NCI-H460 (cell line): ENCODE results near the gene PRSS22. TPM values are rescaled to one million over a fixed set of nuclear protein-coding genes. Genes with fewer than 3 reads are reported as not detected.

ENCODE experiments used
- DNase-seq: peaks from one replicate; pipeline ENCODE4 v3.0.0-alpha.2; 2016; ENCODE audit warnings: low read depth; ENCODE audit errors: extremely low read depth
- total RNA-seq: library from RNA; depleted of rRNA; stranded (reverse); fragments of >200 nt; shearing (Covaris generic); gene quantifications from 2 replicates; pipeline ENCODE4 v1.2.3, GENCODE V29; 2014

The PRSS22 gene
- total RNA-seq, 1 experiment from 2014 or later: not detected

GRCh38 chr16:2829501-2830354 is 28.2 kb downstream of the PRSS22 start, which contains the start of gene ZG16B:
TSS of gene ZG16B (plus strand) at chr16:2830303. CDS start at chr16:2830442, 139 bp downstream.
- peak; percentile 37 for DNase-seq

DNA sequence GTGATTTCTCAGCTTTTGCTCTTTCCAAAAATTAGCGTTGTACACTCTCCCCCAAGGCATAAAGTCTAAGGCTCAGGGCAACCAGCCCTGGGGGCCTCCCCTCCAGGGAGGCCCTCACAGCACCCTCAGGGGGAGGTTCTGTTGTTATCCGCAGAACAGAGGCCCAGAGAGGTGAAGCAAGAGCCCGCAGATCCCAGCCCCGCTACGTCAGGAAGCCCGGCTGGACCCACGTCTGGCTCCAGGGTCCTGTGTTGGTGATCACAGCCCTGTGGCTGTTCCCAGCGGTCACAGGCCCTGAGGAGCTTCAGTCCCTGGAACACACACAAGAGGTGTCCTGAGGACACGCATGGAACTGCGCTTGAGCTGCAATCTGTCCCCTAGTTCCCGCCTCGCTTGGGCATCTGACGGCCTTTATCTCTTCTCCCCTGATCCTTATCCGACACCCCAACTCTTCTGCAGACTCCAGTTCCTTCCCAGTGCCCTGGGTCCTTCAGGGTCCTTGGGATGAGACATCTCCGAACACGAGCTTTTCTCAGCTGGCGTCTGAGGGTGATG is 29.0 kb downstream of the PRSS22 start:
- no peak for DNase-seq

DNA sequence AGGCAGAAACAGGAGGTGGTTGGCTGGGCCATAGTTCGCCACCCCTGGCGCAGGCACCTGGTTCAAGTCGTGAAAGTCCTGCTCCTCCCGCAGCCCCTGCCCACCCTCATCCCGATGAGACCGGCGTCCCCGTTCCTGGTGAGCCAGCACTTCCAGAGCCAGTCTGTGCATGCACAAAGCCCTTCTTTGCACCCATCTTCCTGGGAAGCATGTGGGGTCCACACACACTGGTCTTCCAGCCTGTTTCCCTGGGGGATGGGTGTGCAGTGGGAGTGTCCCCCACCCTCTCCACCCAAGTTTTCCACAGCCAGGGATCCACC is 29.5 kb downstream of the PRSS22 start:
- no peak for DNase-seq

DNA sequence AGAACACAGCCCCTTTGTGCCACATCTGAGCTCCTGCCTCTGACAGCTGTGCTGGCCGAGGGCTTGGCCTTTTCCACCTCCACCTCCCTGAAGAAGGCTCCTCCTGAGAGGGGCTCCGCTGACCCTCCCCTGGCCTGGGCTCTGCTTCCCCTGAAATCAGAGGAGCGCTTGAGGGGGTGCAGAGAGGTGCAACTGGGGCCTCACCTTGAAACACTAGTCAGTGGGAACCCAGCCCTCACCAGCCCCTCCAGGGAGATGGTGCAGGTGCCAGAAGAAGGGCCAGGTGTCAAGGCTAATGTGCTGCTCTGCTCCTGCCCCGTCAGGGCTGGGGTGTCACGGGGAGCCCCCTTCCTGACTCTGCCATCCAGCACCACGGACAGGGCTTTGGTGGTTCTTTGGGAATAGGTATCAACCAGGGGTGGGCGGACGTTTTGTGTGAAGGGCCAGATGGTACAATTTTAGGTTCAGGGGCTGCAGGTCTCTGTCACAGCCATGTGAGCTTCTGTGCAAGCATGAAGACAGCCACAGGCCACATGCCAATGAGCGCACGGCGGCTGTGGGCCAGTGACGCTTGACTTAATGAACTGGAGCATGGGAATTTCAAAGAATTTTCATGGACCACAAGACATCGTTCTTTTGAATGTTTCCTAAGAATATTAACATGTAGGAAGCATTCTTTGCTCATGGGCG is 30.0 kb downstream of the PRSS22 start:
- no peak for DNase-seq

DNA sequence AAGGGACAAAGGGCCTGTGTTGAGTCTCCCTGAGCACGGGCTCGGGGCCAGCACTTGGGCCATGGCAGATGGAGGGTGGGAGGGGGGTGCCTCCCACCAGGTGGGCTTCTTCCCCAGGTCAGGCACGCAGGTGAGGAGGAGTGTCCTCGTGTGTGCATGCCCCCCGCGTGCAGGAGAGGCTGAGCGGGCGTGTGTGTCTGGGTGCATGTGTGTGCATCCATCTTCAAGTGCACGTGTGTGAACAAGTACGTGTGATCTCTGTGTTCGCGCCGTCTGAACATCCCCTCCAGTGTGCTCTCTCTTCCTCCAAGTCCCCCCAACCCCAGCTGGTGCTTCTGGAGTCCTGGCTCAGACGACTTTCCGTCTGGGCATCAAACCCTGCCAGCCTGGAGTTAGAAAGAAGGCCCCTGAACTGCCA is 30.6 kb downstream of the PRSS22 start:
- no peak for DNase-seq

- DNase-seq: no peak
Measured at GRCh38 chr16:2826591-2827373, 31.2 kb downstream of the PRSS22 start.

DNA sequence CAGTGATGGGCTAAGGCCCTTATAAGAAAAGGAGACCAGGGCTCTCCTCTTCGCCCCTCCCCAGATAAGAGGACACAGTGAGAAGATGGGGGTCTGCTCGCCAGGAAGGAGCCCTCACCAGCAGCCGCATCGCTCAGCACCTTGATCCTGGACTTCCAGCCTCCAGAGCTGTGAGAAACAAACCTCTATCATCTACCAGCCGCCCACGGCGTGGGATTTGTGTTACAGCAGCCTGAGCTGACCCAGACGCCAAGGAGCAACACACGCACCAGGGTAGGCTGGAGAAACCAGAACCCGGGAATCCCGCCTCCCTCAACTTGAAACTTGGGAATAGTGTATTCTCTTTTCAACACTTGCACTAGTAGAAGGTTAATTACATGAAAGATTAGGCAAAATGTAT is 32.1 kb downstream of the PRSS22 start:
- no peak for DNase-seq

GRCh38 chr16:2825049-2825742 is 32.8 kb downstream of the PRSS22 start:
- no peak for DNase-seq

DNA sequence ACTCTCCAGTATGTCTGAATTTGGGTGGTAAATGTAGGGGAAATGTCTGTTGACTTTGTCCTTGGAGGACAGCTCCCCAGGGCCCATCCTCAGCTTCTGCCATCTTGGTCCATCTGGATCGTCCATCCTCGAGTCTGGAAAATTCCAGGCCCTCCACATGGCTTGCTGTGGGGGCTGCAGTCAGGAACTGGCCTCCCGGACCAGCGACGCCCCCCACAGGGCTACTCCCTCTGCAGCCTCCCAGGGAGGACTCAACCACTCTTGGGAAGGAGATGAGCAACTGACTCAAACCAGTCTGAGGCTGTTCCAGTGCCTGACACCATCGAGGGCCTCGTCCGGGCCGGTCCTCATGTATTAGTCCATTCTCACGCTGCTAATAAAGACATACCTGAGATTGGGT is 33.3 kb downstream of the PRSS22 start:
- DNase-seq: no peak

DNA sequence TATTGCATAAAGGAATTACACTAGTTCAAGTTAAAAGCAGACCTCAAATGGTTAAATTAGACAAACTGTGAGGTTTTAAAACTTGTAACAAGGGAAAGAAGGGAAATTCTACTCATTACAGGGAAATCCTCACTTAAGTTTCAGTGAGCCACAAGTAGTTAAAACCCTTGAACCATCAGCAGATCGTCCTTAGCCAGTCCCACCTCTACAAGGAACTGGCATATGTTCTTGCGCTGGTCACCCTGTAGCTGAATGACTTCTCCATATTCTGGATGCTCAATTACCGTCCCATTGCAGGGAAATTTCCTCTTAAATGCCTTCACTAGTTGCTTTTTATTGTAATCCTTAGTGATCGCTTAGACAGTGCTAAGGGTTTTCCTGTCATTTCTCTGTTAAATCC is 35.5 kb downstream of the PRSS22 start:
- DNase-seq: no peak

DNA sequence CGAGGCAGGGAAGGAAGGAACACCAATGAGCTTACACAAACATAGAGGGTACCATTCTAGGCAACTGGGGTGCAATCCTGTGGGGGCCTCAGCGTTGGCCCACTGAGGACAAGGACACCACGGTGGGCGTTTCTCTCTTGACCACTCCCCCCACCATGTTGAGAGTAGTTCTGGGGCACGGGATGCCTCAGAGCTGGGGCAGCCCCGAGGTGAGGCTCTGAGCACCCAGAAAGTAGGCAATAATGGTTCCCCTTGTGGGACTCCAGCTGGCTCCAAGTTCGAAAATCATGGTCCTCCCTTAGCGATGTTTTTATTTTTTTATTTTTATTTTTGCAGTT is 35.8 kb downstream of the PRSS22 start:
- no peak for DNase-seq

DNA sequence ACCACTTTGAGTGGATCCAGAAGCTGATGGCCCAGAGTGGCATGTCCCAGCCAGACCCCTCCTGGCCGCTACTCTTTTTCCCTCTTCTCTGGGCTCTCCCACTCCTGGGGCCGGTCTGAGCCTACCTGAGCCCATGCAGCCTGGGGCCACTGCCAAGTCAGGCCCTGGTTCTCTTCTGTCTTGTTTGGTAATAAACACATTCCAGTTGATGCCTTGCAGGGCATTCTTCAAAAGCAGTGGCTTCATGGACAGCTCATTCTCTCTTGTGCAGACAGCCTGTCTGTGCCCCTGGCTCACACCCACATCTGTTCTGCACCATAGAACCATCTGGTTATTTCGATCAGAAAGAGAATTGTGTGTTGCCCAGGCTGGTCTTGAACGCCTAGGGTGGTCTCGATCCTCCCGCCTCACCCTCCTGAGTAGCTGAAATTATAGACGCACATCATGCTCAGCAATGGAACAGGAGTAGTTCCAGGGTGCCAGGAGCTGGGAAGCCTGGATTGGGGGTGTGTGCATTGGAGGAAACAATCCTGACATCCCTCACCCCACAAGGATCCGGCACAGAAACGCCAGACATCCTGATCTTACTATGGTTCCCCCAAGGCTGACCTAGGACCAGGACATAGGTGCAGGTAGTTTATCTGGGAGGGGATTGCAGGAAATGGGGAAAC is 36.3 kb downstream of the PRSS22 start:
- no peak for DNase-seq

DNA sequence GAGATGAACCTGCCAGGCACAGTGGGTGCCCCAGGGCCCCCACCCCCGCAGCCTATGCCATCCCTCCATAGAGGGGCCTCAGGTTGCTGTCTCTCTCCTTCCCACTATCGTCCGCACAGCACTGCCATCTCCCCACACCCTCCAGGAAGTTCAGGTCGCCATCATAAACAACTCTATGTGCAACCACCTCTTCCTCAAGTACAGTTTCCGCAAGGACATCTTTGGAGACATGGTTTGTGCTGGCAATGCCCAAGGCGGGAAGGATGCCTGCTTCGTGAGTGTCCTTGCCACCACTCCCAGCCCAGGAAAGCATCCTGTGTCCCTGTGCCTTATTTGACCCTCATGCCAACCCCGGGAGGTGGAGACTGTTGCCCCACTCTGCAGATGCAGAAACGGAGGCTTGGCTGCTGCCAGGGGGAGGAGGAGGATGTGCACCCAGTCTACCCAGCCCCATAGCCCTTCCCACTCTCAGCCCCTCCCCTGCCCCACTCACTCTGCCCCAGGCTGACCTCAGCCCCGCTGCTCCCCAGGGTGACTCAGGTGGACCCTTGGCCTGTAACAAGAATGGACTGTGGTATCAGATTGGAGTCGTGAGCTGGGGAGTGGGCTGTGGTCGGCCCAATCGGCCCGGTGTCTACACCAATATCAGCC is 37.0 kb downstream of the PRSS22 start:
- no peak for DNase-seq

DNA sequence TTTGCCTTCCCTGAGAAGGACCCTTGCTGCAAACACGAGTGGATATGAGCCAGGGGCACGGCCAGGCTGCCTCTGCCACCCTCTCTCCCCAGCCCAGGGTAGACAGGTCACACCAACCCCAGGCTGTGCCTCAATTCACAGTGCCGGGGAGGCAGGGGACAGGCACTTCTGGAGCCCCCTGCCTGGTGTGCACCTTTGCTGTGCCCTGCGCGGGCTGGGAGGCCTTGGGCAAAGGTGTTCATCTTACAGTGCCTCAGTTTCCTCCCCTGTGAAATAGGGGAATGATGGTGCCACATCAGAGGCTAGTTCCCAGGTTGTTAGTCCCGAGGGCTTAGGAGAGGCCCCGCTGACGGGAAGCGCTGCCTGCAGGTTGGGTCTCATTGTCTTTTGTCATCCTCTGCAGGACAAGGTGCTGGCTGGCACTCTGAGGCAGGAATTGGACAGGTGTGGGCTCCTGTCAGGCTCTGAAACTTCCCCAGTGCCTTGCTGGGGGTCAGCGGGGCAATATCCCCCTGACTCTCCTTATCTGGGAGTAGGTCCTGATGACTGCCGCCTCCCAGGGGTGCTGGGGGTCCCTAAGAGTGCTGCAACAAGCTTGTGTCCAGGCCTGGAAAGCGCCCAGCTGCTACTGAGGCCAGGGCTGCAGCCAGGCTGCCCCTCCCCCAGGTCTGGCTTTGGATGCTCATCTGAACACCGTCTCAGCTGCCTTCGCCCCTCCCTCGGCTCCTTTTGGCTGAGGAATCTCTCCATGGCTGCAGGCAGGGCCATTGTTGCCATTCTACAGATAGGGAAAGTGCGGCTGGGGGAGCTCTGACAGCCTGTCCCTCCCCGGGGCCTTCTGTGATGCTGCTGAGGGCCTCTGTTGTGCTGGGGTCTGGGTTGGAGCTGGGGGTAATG is 37.8 kb downstream of the PRSS22 start:
- DNase-seq: no peak

DNA sequence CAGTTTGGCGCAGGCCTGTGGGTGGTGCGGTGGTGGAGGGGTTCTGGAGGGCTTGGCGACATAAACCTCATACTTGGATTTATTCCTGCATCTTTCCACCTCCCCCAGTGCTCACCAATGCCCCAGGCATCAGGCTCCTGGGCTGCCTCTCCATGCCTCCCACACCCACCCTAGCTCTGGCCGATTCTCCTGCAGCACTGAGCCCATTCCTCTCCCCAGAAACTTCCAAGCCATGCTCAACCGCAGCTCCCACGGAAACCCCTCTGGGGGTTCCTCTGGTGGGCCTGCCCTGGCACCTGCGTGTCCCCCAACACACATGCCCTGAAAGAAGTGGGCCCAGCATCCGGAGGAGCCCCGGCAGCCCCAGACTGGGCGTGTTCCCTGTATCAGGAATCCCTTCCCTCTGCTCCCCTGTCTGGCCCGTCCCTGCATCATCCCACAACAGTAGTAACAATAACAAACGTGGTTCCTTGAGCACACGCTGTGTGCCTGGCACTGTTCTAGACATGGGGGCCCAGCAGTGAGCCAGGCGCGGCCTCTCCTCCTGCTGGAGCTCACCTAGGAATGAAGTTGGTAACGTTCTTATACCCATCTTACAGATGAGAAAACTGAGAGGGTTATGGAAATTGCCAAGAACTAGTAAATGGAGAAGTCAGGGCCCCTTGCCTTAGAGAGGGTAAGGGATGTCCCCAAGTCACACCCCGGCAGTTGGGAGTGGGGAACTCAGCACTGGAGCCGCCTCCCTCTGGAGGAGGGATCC is 38.6 kb downstream of the PRSS22 start:
- no peak for DNase-seq

DNA sequence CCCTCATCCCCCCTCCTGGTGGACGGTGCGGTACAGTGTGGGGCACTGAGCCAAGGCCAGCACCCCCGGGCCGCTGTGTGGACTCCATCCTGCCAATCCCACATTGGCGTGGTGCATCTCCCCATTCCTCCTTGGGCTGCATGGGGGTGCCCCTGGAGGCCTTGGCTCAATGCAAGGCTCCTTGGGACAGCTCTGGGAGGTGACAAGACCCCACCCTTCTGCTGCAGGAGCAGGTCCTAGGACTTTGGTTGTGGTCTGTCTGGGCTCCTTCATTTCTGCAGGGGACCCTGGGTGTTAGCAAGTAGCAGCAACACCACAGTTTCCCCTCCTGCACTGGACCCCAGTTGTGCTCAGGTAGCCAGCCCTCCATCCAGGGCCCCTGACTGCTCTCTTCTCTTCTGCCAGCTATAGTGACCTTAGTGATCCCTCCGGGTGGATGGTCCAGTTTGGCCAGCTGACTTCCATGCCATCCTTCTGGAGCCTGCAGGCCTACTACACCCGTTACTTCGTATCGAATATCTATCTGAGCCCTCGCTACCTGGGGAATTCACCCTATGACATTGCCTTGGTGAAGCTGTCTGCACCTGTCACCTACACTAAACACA is 39.6 kb downstream of the PRSS22 start:
- DNase-seq: no peak
